GM18517 (cell line): Measurements from ENCODE around the gene SEC62.
"Not testable (repeated sequence)": the region's sequence is repeated elsewhere in the genome, so short reads cannot be mapped to it uniquely, and the experiment has no call there.

ENCODE experiments used
- ATAC-seq: cut with Tn5 transposase; IDR thresholded peaks from one replicate; pipeline ENCODE4 v1.9.1; 2021; ENCODE audit warnings: mild to moderate bottlenecking, moderate library complexity; ENCODE audit not compliant: unreplicated experiment

Gene SEC62

GRCh38 chr3:170012683-170013400 lies 46.2 kb downstream of the SEC62 start:
- no peak for ATAC-seq

GRCh38 chr3:170016057-170016456 lies 49.5 kb downstream of the SEC62 start:
- ATAC-seq: no peak

- ATAC-seq: not testable (repeated sequence)
Measured at GRCh38 chr3:170019306-170019705, 52.7 kb downstream of the SEC62 start.

- no peak for ATAC-seq
Measured at GRCh38 chr3:170021083-170021482, 54.5 kb downstream of the SEC62 start.

GRCh38 chr3:170022336-170022735 lies 55.7 kb downstream of the SEC62 start:
- ATAC-seq: no peak

GRCh38 chr3:170023165-170023564 lies 56.6 kb downstream of the SEC62 start:
- no peak for ATAC-seq

- ATAC-seq: no peak
Measured at GRCh38 chr3:170024581-170024980, 58.0 kb downstream of the SEC62 start.

GRCh38 chr3:170027233-170028102 lies 60.9 kb downstream of the SEC62 start:
- ATAC-seq: no peak

GRCh38 chr3:170033489-170033888 lies 66.9 kb downstream of the SEC62 start:
- ATAC-seq: no peak

- peak; percentile 77 for ATAC-seq
Measured at GRCh38 chr3:170037463-170038433, 71.1 kb downstream of the SEC62 start, which contains the start of gene GPR160. Gene GPR160 (plus strand): TSS chr3:170037995. CDS start chr3:170083973, 45,978 bp downstream.

GRCh38 chr3:170038434-170039110 lies 72.0 kb downstream of the SEC62 start:
- ATAC-seq: peak; percentile 6

- ATAC-seq: no peak
Measured at GRCh38 chr3:170040418-170040817, 73.8 kb downstream of the SEC62 start.

GRCh38 chr3:170043506-170043905 lies 76.9 kb downstream of the SEC62 start:
- no peak for ATAC-seq

GRCh38 chr3:170044271-170044670 lies 77.7 kb downstream of the SEC62 start:
- no peak for ATAC-seq

- peak; percentile 89 for ATAC-seq
Measured at GRCh38 chr3:170044795-170045244, 78.2 kb downstream of the SEC62 start.

- no peak for ATAC-seq
Measured at GRCh38 chr3:170046269-170047132, 79.9 kb downstream of the SEC62 start.

GRCh38 chr3:170047133-170047404 lies 80.5 kb downstream of the SEC62 start:
- no peak for ATAC-seq
